Activated T-helper 1 cell treated with anti-CD3 and anti-CD28 coated beads, Interleukin-12 subunit alpha, Interleukin-12 subunit beta, Interleukin-2, Interleukin-4 antibody, amounts not matched to agents 30 ng/mL and 10 ng/mL and 1 ng/mL, durations not matched to agents 14 hours and 24 hours and 36 hours (primary cell): ENCODE data around the gene CDKN1C. TPM values are rescaled to one million over a fixed set of nuclear protein-coding genes. Genes with fewer than 3 reads are reported as not detected.
"Not testable (repeated sequence)": the region's sequence is repeated elsewhere in the genome, so short reads cannot be mapped to it uniquely, and the experiment has no call there.

Experiments used
- DNase-seq: peaks from one replicate; pipeline ENCODE4 v3.0.0; 2021; ENCODE audit warnings: low spot score
- H3K27ac Mint-ChIP-seq: one replicate; pipeline ENCODE4 v1.8.0; 2021; ENCODE audit warnings: mild to moderate bottlenecking, mixed read lengths
- H3K27me3 Mint-ChIP-seq: one replicate; pipeline ENCODE4 v1.8.0; 2022; ENCODE audit warnings: mild to moderate bottlenecking, moderate library complexity, mixed read lengths; ENCODE audit not compliant: insufficient read depth
- H3K36me3 Mint-ChIP-seq: one replicate; pipeline ENCODE4 v1.8.0; 2021; ENCODE audit warnings: low read depth, mixed read lengths
- H3K4me1 Mint-ChIP-seq: one replicate; pipeline ENCODE4 v1.8.0; 2021; ENCODE audit warnings: low read depth, mixed read lengths
- H3K4me3 Mint-ChIP-seq: one replicate; pipeline ENCODE4 v1.8.0; 2021; ENCODE audit warnings: mild to moderate bottlenecking, moderate library complexity, mixed read lengths
- H3K9me3 Mint-ChIP-seq: one replicate; pipeline ENCODE4 v1.8.0; 2021; ENCODE audit warnings: mixed read lengths
- intact Hi-C: fragments of 100-400 bp; cut with micrococcal nuclease; formaldehyde crosslinking; loops from one replicate; pipeline ENCODE4 v1.15.1; 2024
- total RNA-seq: library from RNA; stranded (reverse); gene quantifications from 2 replicates; pipeline ENCODE4 v1.2.3, GENCODE V29; 2022

The CDKN1C gene
- total RNA-seq, 1 donor from 2014 or later, result 3.9 TPM

- Mint-ChIP-seq H3K4me3 (no peak overlapping the region), H3K4me1 (no peaks in the 10 kb centered on the region), H3K27me3 (no peaks in the 10 kb centered on the region), H3K27ac (no peak overlapping the region), H3K9me3 (peaks cover 4% of the 10 kb centered on the region), H3K36me3 (peaks cover 3% of the 10 kb centered on the region)
- intact Hi-C loops, result no loop called here
- no peak for DNase-seq
Measured at GRCh38 chr11:2910401-2910955, 24.9 kb upstream of the CDKN1C start.

GRCh38 chr11:2909133-2909902, 23.7 kb upstream of the CDKN1C start:
- no peak for DNase-seq
- Mint-ChIP-seq H3K4me3 (no peak overlapping the region), H3K27me3 (no peaks in the 10 kb centered on the region), H3K36me3 (peaks cover 6% of the 10 kb centered on the region), H3K4me1 (no peaks in the 10 kb centered on the region), H3K9me3 (peaks cover 10% of the 10 kb centered on the region), H3K27ac (no peak overlapping the region)
- intact Hi-C loops, result no loop called here

GRCh38 chr11:2908130-2908529, 22.6 kb upstream of the CDKN1C start:
- Mint-ChIP-seq H3K27ac (no peak overlapping the region), H3K27me3 (no peaks in the 10 kb centered on the region), H3K4me1 (peaks cover 7% of the 10 kb centered on the region), H3K4me3 (no peak overlapping the region), H3K36me3 (peaks cover 6% of the 10 kb centered on the region), H3K9me3 (peaks cover 10% of the 10 kb centered on the region)
- intact Hi-C loops, result no loop called here
- DNase-seq, result no peak

GRCh38 chr11:2905299-2905698, 19.7 kb upstream of the CDKN1C start:
- H3K4me3 Mint-ChIP-seq, H3K27me3 Mint-ChIP-seq, intact Hi-C loops, DNase-seq, H3K36me3 Mint-ChIP-seq, H3K27ac Mint-ChIP-seq: not testable (repeated sequence)
- Mint-ChIP-seq H3K4me1 (peaks cover 13% of the 10 kb centered on the region), H3K9me3 (peaks cover 10% of the 10 kb centered on the region)

GRCh38 chr11:2904153-2905052, 18.8 kb upstream of the CDKN1C start:
- intact Hi-C loops, result loop anchor here (5.0 kb wide), 1 partner anchor 153 kb away; the partner anchor contains the start of gene CARS1
- Mint-ChIP-seq H3K4me3 (peak overlapping the region; percentile 62), H3K27ac (no peak overlapping the region), H3K27me3 (no peaks in the 10 kb centered on the region), H3K4me1 (peaks cover 22% of the 10 kb centered on the region), H3K9me3 (peaks cover 10% of the 10 kb centered on the region), H3K36me3 (peaks cover 6% of the 10 kb centered on the region)
- no peak for DNase-seq

- H3K4me3 Mint-ChIP-seq, result peak overlapping the region; percentile 62
- intact Hi-C loops, result loop anchor here (5.0 kb wide), 1 partner anchor 154 kb away; the partner anchor contains the start of gene CARS1
- H3K27ac Mint-ChIP-seq, result no peak overlapping the region
- H3K4me1 Mint-ChIP-seq, result peaks cover 30% of the 10 kb centered on the region
- no peaks in the 10 kb centered on the region for H3K27me3 Mint-ChIP-seq
- DNase-seq, result no peak
- H3K9me3 Mint-ChIP-seq, result peaks cover 10% of the 10 kb centered on the region
- peaks cover 6% of the 10 kb centered on the region for H3K36me3 Mint-ChIP-seq
Measured at GRCh38 chr11:2903672-2904011, 18.1 kb upstream of the CDKN1C start.

GRCh38 chr11:2902784-2903671, 17.5 kb upstream of the CDKN1C start:
- no peak for DNase-seq
- Mint-ChIP-seq H3K4me3 (peak overlapping the region; percentile 72), H3K9me3 (peaks cover 10% of the 10 kb centered on the region), H3K27me3 (no peaks in the 10 kb centered on the region), H3K36me3 (peaks cover 6% of the 10 kb centered on the region), H3K4me1 (peaks cover 36% of the 10 kb centered on the region), H3K27ac (no peak overlapping the region)
- intact Hi-C loops, result loop anchor here (1.0 to 5.0 kb wide), 7 partner anchors 11 to 526 kb away; partner anchors contain the start of genes CARS1, CD81, NAP1L4 and PHLDA2

GRCh38 chr11:2901854-2902783, 16.5 kb upstream of the CDKN1C start:
- intact Hi-C loops, result loop anchor here (1.0 to 5.0 kb wide), 7 partner anchors 10 to 525 kb away; partner anchors contain the start of genes CARS1, CD81, NAP1L4 and PHLDA2
- no peaks in the 10 kb centered on the region for H3K27me3 Mint-ChIP-seq
- DNase-seq, result peak; percentile 93
- H3K36me3 Mint-ChIP-seq, result peaks cover 6% of the 10 kb centered on the region
- peaks cover 41% of the 10 kb centered on the region for H3K4me1 Mint-ChIP-seq
- no peak overlapping the region for H3K27ac Mint-ChIP-seq
- H3K9me3 Mint-ChIP-seq, result peaks cover 10% of the 10 kb centered on the region
- peak overlapping the region; percentile 72 for H3K4me3 Mint-ChIP-seq

- Mint-ChIP-seq H3K36me3 (peaks cover 6% of the 10 kb centered on the region), H3K27me3 (no peaks in the 10 kb centered on the region), H3K9me3 (peaks cover 10% of the 10 kb centered on the region), H3K4me1 (peaks cover 41% of the 10 kb centered on the region), H3K27ac (no peak overlapping the region), H3K4me3 (peak overlapping the region; percentile 71)
- intact Hi-C loops, result loop anchor here (5.0 kb wide), 1 partner anchor 156 kb away; the partner anchor contains the start of gene CARS1
- no peak for DNase-seq
Measured at GRCh38 chr11:2901196-2901796, 15.7 kb upstream of the CDKN1C start.

GRCh38 chr11:2899080-2899783, 13.7 kb upstream of the CDKN1C start:
- peak overlapping the region; percentile 92 for H3K27ac Mint-ChIP-seq
- no peak for DNase-seq
- H3K9me3 Mint-ChIP-seq, result no peaks in the 10 kb centered on the region
- no peaks in the 10 kb centered on the region for H3K27me3 Mint-ChIP-seq
- peaks cover 41% of the 10 kb centered on the region for H3K4me1 Mint-ChIP-seq
- peak overlapping the region; percentile 82 for H3K4me3 Mint-ChIP-seq
- H3K36me3 Mint-ChIP-seq, result no peaks in the 10 kb centered on the region
- intact Hi-C loops, result loop anchor here (2.0 kb wide), 1 partner anchor 14 kb away; the partner anchor contains the start of gene CDKN1C
